LNCaP clone FGC (cell line): ENCODE measurements around the gene CHCHD6.

Experiments
- DNase-seq: peaks from one replicate; pipeline ENCODE4 v3.0.0-alpha.2; 2011; ENCODE audit warnings: low read depth
- H3K4me3 ChIP-seq: 2 replicates; pipeline ENCODE4 v1.5.1; 2011; ENCODE audit warnings: mild to moderate bottlenecking, low read depth, low read length, control low read depth
- CTCF ChIP-seq: IDR thresholded peaks from 2 replicates; pipeline ENCODE4 v1.5.1; 2012; ENCODE audit warnings: mild to moderate bottlenecking; ENCODE audit not compliant: control insufficient read depth, insufficient read depth; ENCODE audit errors: extremely low read depth

Gene CHCHD6

GRCh38 chr3:126930936-126931600 is 227.0 kb downstream of the CHCHD6 start:
- no peak for DNase-seq
- TF ChIP-seq CTCF: no peak
- H3K4me3 ChIP-seq: no peak overlapping the region

DNA sequence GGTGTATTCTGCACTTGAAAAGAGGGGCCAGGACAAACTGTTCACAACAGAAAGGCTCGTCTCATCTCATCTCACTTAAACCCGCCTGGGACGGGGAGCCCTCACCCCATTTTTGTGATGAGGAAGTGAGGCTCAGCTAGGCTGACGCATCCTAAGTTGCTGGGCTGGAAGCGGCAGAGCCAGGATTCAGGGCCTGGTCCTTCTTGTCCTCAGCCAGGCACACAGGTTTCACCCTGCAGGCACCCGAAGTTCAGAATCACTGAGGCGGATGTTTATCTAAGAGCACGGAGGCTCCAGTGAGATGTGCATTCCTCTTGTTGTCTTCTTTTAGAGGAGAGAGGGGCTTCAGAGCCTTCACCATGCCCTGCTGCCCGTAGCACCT is 227.8 kb downstream of the CHCHD6 start:
- no peak for DNase-seq
- H3K4me3 ChIP-seq: no peak overlapping the region
- no peak for TF ChIP-seq CTCF

GRCh38 chr3:126932188-126932931 is 228.3 kb downstream of the CHCHD6 start:
- DNase-seq: no peak
- H3K4me3 ChIP-seq: no peak overlapping the region
- no peak for TF ChIP-seq CTCF

DNA sequence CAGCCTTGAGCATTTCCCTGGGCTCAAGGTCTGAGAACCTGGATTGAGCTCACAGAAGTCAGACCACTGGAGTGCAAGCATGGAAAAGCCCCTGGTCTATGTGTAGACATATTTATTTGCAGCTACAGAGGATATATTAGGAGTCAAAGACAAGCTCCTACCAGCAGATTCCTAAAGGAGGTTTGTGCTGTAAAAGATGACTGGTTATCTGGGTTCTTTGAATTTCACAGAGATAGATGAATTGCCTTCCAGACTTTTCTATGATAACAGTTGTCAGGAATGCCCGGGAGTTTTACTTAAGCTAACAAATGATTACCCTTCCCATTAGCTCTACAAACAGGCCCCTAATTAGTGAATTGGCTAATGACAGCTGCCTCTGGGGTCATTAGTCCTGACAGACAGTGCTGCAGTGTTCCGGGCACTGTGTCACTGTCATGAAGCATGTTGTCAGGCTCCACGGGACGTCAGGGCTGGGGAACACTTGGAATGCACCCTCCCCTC is 230.0 kb downstream of the CHCHD6 start:
- no peak for TF ChIP-seq CTCF
- H3K4me3 ChIP-seq: no peak overlapping the region
- DNase-seq: no peak

DNA sequence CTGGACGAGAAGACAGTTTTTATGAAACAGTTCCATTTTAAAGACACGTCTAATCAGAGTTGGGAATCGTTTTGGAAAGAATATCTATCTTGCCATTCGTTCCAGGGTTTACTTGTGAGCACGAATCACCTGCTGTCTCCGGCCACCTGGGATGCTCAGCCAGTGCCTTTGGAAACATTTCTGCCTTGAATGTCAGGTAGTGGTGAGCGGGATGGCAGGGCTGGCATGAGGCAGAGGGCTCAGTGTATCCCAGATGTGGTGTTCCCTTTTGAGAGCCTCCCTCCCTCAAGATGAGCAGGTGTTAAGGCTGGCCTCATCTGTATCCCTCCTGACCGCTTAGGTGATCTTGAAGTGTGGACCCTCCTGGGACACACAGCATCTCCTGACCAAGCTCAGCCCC is 231.0 kb downstream of the CHCHD6 start:
- TF ChIP-seq CTCF: no peak

GRCh38 chr3:126935756-126936509 is 231.9 kb downstream of the CHCHD6 start:
- H3K4me3 ChIP-seq: no peak overlapping the region
- DNase-seq: no peak
- TF ChIP-seq CTCF: no peak

More for the DNA sequence above, 231.0 kb downstream of the CHCHD6 start:
- DNase-seq: no peak
- H3K4me3 ChIP-seq: no peak overlapping the region
